Spinal cord (tissue), 10 donors: Measurements from ENCODE around the gene EIF4E2. TPM values are rescaled to one million over a fixed set of nuclear protein-coding genes. Genes with fewer than 3 reads are reported as not detected.

Source experiments
- DNase-seq, 6 donors: peaks; one replicate each; pipeline versions ENCODE4 v3.0.0 to v3.0.0-alpha.2; 2013 to 2015; ENCODE audit warnings: low spot score in 6 of 6, low read depth in 4 of 6
- H3K27ac ChIP-seq: one replicate; pipeline ENCODE4 v1.5.1; 2013; ENCODE audit warnings: low read depth, low read length, control low read depth
- H3K27me3 ChIP-seq: one replicate; pipeline ENCODE4 v1.6.1; 2013; ENCODE audit warnings: low read length; ENCODE audit not compliant: control insufficient read depth, insufficient read depth
- H3K36me3 ChIP-seq: one replicate; pipeline ENCODE4 v1.6.1; 2013; ENCODE audit warnings: low read length; ENCODE audit not compliant: control insufficient read depth, insufficient read depth
- H3K4me1 ChIP-seq: one replicate; pipeline ENCODE4 v1.6.1; 2013; ENCODE audit warnings: low read length; ENCODE audit not compliant: control insufficient read depth, insufficient read depth
- H3K4me3 ChIP-seq: one replicate; pipeline ENCODE4 v1.5.1; 2013; ENCODE audit warnings: low read depth, low read length, control low read depth
- H3K9me3 ChIP-seq: one replicate; pipeline ENCODE4 v1.6.1; 2013; ENCODE audit warnings: low read length; ENCODE audit not compliant: control insufficient read depth, insufficient read depth
- WGBS: methylation state at CpG from one replicate; pipeline ENCODE4 v1.1.5; 2013; ENCODE audit warnings: missing lambda C conversion rate; ENCODE audit not compliant: insufficient coverage; 5-methylcytosine and 5-hydroxymethylcytosine counted together
- polyA plus RNA-seq, 2 donors: library from polyadenylated mRNA; unstranded; fragments of 120-200 nt; gene quantifications; one replicate each; pipeline ENCODE4 v1.2.1, GENCODE V29; 2013; ENCODE audit not compliant: insufficient read length in 2 of 2
- total RNA-seq, 2 donors: library from RNA; depleted of rRNA in 1 of 2; stranded (reverse); fragments of 120-200 nt in 1 of 2; fragments of >200 nt in 1 of 2; gene quantifications; one replicate each; pipeline versions ENCODE4 v1.2.3 to v1.2.4, GENCODE V29; 2013 to 2014
- donor health status: healthy.

EIF4E2 gene
- total and polyA plus RNA-seq, 4 donors: 37.4 to 84.4 (median 72.2) TPM

- H3K4me3 ChIP-seq: no peak overlapping the region
- 56% methylated on average over 8 of the region's 14 CpGs for WGBS
- H3K9me3 ChIP-seq: peaks cover 3% of the 10 kb centered on the region
- H3K36me3 ChIP-seq: no peaks in the 10 kb centered on the region
- no peak overlapping the region for H3K27ac ChIP-seq
- no peak for DNase-seq
- peaks cover 9% of the 10 kb centered on the region for H3K4me1 ChIP-seq
- H3K27me3 ChIP-seq: no peaks in the 10 kb centered on the region
Measured at GRCh38 chr2:232534940-232535651, 15.4 kb upstream of the EIF4E2 start.

- Histone ChIP-seq H3K4me3 (no peak overlapping the region), H3K4me1 (peaks cover 10% of the 10 kb centered on the region), H3K9me3 (peaks cover 3% of the 10 kb centered on the region), H3K27ac (no peak overlapping the region), H3K36me3 (no peaks in the 10 kb centered on the region), H3K27me3 (no peaks in the 10 kb centered on the region)
- no CpG with 5 or more reads among the region's 5 CpGs for WGBS
- no peak for DNase-seq
Measured at GRCh38 chr2:232535761-232536530, 14.5 kb upstream of the EIF4E2 start.

- 54% methylated on average over 5 of the region's 5 CpGs for WGBS
- no peak overlapping the region for H3K27ac ChIP-seq
- H3K9me3 ChIP-seq: peaks cover 3% of the 10 kb centered on the region
- no peak for DNase-seq
- no peaks in the 10 kb centered on the region for H3K27me3 ChIP-seq
- no peaks in the 10 kb centered on the region for H3K36me3 ChIP-seq
- H3K4me3 ChIP-seq: no peak overlapping the region
- H3K4me1 ChIP-seq: peaks cover 10% of the 10 kb centered on the region
Measured at GRCh38 chr2:232537079-232537478, 13.4 kb upstream of the EIF4E2 start.

GRCh38 chr2:232537499-232537898 is 13.0 kb upstream of the EIF4E2 start:
- no peaks in the 10 kb centered on the region for H3K27me3 ChIP-seq
- no peak for DNase-seq
- WGBS: 90% methylated on average over 4 of the region's 4 CpGs
- no peak overlapping the region for H3K27ac ChIP-seq
- peaks cover 10% of the 10 kb centered on the region for H3K4me1 ChIP-seq
- H3K4me3 ChIP-seq: no peak overlapping the region
- peaks cover 3% of the 10 kb centered on the region for H3K9me3 ChIP-seq
- H3K36me3 ChIP-seq: no peaks in the 10 kb centered on the region

GRCh38 chr2:232538671-232539070 is 11.8 kb upstream of the EIF4E2 start:
- peaks cover 4% of the 10 kb centered on the region for H3K36me3 ChIP-seq
- DNase-seq: no peak
- WGBS: 22% methylated on average over 3 of the region's 4 CpGs
- no peak overlapping the region for H3K27ac ChIP-seq
- H3K9me3 ChIP-seq: peaks cover 3% of the 10 kb centered on the region
- no peaks in the 10 kb centered on the region for H3K27me3 ChIP-seq
- H3K4me1 ChIP-seq: peaks cover 10% of the 10 kb centered on the region
- H3K4me3 ChIP-seq: no peak overlapping the region

- peaks cover 12% of the 10 kb centered on the region for H3K36me3 ChIP-seq
- H3K27ac ChIP-seq: no peak within 1 kb of the TSS
- 61% methylated on average over 10 of the region's 23 CpGs for WGBS
- H3K4me3 ChIP-seq: no peak within 1 kb of the TSS
- H3K4me1 ChIP-seq: peaks cover 10% of the 10 kb centered on the region
- no peaks in the 10 kb centered on the region for H3K27me3 ChIP-seq
- DNase-seq: no peak
- peaks cover 3% of the 10 kb centered on the region for H3K9me3 ChIP-seq
Measured at GRCh38 chr2:232539298-232540231, 10.9 kb upstream of the EIF4E2 start, which contains the start of gene CHRNG. TSS of gene CHRNG (plus strand) at chr2:232539692. CDS start at chr2:232539748, 56 bp downstream.

- DNase-seq: no peak
Measured at GRCh38 chr2:232540441-232541041, 9.9 kb upstream of the EIF4E2 start.

GRCh38 chr2:232541195-232541960 is 9.1 kb upstream of the EIF4E2 start:
- WGBS: 86% methylated on average over 16 of the region's 19 CpGs
- no peak overlapping the region for H3K27ac ChIP-seq
- H3K27me3 ChIP-seq: no peaks in the 10 kb centered on the region
- peaks cover under 1% of the 10 kb centered on the region for H3K9me3 ChIP-seq
- no peak for DNase-seq
- no peak overlapping the region for H3K4me3 ChIP-seq
- H3K36me3 ChIP-seq: peaks cover 23% of the 10 kb centered on the region
- peaks cover 10% of the 10 kb centered on the region for H3K4me1 ChIP-seq

More at GRCh38 chr2:232540441-232541041, 9.9 kb upstream of the EIF4E2 start:
- no peak overlapping the region for H3K27ac ChIP-seq
- H3K36me3 ChIP-seq: peaks cover 17% of the 10 kb centered on the region
- peaks cover 10% of the 10 kb centered on the region for H3K4me1 ChIP-seq
- H3K9me3 ChIP-seq: peaks cover 3% of the 10 kb centered on the region
- WGBS: 89% methylated on average over 14 of the region's 17 CpGs
- no peak overlapping the region for H3K4me3 ChIP-seq
- H3K27me3 ChIP-seq: no peaks in the 10 kb centered on the region
